ENCODE data around the gene CERT1. TPM values are rescaled to one million over a fixed set of nuclear protein-coding genes. Genes with fewer than 3 reads are reported as not detected.

CERT1 gene
- total RNA-seq, 2 experiments from 2014 or later = 23.9 to 24.6 TPM

DNA sequence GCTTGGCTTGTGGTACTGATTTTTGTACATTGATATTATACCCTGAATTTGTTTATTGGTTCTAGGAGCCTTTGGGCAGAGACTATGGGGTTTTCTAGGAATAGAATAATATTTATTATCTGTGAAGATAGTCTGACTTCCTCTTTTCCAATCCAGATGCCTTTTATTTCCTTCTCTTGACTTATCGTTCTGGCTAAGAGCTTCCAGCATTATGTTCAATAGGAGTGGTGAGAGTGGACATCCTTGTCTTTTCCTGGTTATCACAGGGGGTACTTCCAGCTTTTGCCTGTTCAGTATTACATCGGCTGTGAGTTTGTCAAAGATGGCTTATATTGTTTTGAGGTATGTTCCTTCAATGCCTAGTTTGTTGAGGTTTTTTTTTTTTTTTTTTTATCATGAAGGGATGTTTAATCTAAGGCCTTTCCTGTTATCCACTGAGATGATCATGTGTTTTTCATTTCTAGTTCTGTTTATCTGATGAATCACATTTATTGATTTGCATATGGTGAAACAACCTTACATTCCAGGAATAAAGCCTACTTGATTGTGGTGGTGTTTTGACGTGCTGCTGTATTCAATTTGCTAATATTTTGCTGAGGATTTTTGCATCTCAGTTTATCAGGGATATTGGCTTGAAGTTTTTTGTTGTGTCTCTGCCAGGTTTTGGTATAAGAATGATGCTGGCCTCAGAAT lies 77.5 kb downstream of the CERT1 start:
- POLR2A ChIA-PET = no interaction called here
- CTCF ChIA-PET = no interaction called here
- no peak for ATAC-seq

DNA sequence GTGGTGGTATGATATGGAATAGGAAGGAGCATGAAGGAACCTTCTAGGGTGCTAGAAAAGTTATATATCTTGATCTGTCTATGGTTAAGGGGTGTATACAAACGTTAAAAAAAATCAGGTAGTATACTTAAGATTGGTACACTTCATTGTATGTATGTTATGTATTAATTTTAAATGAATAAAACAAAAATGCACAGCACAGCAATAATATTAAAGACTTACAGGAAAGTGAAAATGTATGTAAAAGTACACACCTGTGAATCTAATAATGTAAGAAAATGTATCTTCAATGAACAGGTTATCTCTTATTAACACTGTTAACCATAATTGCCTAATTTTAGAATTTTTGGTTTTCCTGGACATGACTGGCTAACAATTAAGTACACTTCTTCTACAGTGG lies 97.2 kb downstream of the CERT1 start:
- no peak for DNase-seq
- H3K27me3 Mint-ChIP-seq = no peaks in the 10 kb centered on the region
- TF ChIP-seq CTCF (IDR thresholded peaks at IDR 0.05) = no peak
- CTCF ChIA-PET = no interaction called here
- H3K27ac Mint-ChIP-seq = peak overlapping the region; percentile 30
- no peaks in the 10 kb centered on the region for H3K4me1 Mint-ChIP-seq (ENCODE audit: low read depth)
- H3K36me3 Mint-ChIP-seq (ENCODE audit: low read depth) = peaks cover 13% of the 10 kb centered on the region
- no peak overlapping the region for H3K4me3 Mint-ChIP-seq
- intact Hi-C loops (cut with micrococcal nuclease) = no loop called here
- POLR2A ChIA-PET = no interaction called here
- H3K9me3 Mint-ChIP-seq = no peaks in the 10 kb centered on the region
- ATAC-seq = no peak

More for the DNA sequence above, 77.5 kb downstream of the CERT1 start:
- TF ChIP-seq CTCF (IDR thresholded peaks at IDR 0.05) = no peak
- no peaks in the 10 kb centered on the region for H3K27me3 Mint-ChIP-seq
- intact Hi-C loops (cut with micrococcal nuclease) = no loop called here
- peaks cover 5% of the 10 kb centered on the region for H3K4me1 Mint-ChIP-seq (ENCODE audit: low read depth)
- DNase-seq = no peak
- H3K36me3 Mint-ChIP-seq (ENCODE audit: low read depth) = peaks cover 15% of the 10 kb centered on the region
- H3K9me3 Mint-ChIP-seq = no peaks in the 10 kb centered on the region
- no peak overlapping the region for H3K4me3 Mint-ChIP-seq
- H3K27ac Mint-ChIP-seq = no peak overlapping the region

DNA sequence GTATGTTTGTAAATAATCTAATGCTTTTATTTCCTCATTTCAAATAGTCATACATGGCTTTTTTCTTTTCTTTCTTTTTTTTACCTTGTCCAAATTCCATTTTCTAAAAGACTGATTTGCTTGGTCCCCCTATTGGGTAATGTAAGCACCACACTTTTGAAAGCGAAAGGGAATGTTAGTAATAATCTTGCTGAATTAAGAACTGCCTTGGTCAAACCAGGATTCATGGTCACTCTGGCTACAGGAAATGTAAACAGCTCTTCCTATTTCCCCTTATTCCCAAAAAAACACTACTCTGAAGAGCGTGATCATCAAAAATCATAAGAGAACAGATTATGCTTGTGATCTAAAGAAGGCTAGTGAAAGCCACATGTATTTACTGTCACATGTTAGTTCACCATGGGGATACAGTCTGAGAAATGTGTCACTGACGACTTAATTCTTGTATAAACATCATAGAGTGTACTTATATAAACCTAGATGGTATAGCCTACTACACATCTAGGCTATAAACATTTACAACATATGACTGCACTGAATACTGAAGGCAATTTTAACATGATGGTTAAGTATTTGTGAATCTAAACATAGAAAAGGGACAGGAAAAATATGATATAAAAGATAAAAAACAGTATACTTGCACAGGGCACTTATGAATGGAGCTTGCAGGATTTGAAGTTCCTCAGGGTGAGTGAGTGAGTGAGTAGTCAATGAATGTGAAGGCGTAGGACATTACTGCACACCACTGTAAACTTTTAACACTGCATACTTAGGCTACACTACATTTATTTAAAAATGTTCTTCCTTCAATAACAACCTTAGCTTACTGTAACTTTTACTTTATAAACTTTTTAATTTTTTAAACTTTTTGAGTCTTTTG lies 99.1 kb downstream of the CERT1 start:
- POLR2A ChIA-PET = no interaction called here
- TF ChIP-seq CTCF (IDR thresholded peaks at IDR 0.05) = no peak
- CTCF ChIA-PET = interaction anchor here (1.2 kb wide), 1 partner anchor 11 kb away, joined by 3 read pairs; no protein-coding TSS in a partner anchor
- no peaks in the 10 kb centered on the region for H3K9me3 Mint-ChIP-seq
- no peaks in the 10 kb centered on the region for H3K27me3 Mint-ChIP-seq
- DNase-seq = no peak
- no peaks in the 10 kb centered on the region for H3K4me1 Mint-ChIP-seq (ENCODE audit: low read depth)
- intact Hi-C loops (cut with micrococcal nuclease) = no loop called here
- ATAC-seq = no peak
- no peak overlapping the region for H3K27ac Mint-ChIP-seq
- peaks cover 11% of the 10 kb centered on the region for H3K36me3 Mint-ChIP-seq (ENCODE audit: low read depth)
- H3K4me3 Mint-ChIP-seq = no peak overlapping the region

GRCh38 chr5:75405296-75405695 lies 106.1 kb downstream of the CERT1 start:
- no peaks in the 10 kb centered on the region for H3K9me3 Mint-ChIP-seq
- peaks cover 12% of the 10 kb centered on the region for H3K36me3 Mint-ChIP-seq (ENCODE audit: low read depth)
- no peak for TF ChIP-seq CTCF (IDR thresholded peaks at IDR 0.05)
- ATAC-seq = no peak
- CTCF ChIA-PET = no interaction called here
- H3K27me3 Mint-ChIP-seq = no peaks in the 10 kb centered on the region
- no peak for DNase-seq
- H3K4me3 Mint-ChIP-seq = no peak overlapping the region
- H3K4me1 Mint-ChIP-seq (ENCODE audit: low read depth) = peaks cover 4% of the 10 kb centered on the region
- POLR2A ChIA-PET = no interaction called here
- peak overlapping the region; percentile 13 for H3K27ac Mint-ChIP-seq
- intact Hi-C loops (cut with micrococcal nuclease) = no loop called here

DNA sequence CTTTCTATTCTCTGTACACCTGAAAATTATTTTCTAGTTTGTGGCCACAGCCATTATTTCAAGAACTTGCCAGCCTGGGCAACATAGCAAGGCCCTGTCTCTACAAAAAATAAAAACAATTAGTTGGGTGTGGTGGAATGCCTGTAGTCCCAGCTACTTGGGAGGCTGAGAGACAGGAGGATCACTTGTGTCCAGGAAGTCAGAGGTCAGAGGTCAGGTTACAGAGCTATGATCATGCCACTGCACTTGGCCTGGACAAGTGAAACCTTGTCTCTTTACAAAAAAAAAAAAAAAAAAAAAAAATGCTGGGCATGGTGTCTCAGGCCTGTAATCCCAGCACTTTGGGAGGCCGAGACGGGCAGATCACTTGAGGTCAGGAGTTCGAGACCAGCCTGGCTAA lies 116.2 kb downstream of the CERT1 start:
- ATAC-seq (no peak), DNase-seq (no peak)
- H3K27ac Mint-ChIP-seq = no peak overlapping the region
- H3K4me3 Mint-ChIP-seq = no peak overlapping the region
- ChIA-PET CTCF (interaction anchor here (1.4 kb wide), 1 partner anchor 11 kb away, joined by 3 read pairs; no protein-coding TSS in a partner anchor), POLR2A (interaction anchor here (1.1 kb wide), 1 partner anchor 477 kb away, joined by 3 read pairs; no protein-coding TSS in a partner anchor)
- intact Hi-C loops (cut with micrococcal nuclease) = no loop called here
- H3K36me3 Mint-ChIP-seq (ENCODE audit: low read depth) = peaks cover 3% of the 10 kb centered on the region
- no peaks in the 10 kb centered on the region for H3K27me3 Mint-ChIP-seq
- H3K4me1 Mint-ChIP-seq (ENCODE audit: low read depth) = no peaks in the 10 kb centered on the region
- H3K9me3 Mint-ChIP-seq = no peaks in the 10 kb centered on the region
- TF ChIP-seq CTCF (IDR thresholded peaks at IDR 0.05) = no peak

Data from activated CD8-positive, alpha-beta T cell treated with anti-CD3 and anti-CD28 coated beads for 36 hours (primary cell).